Uterus (tissue), 4 donors: ENCODE data around the gene MFSD2A. TPM values are rescaled to one million over a fixed set of nuclear protein-coding genes. Genes with fewer than 3 reads are reported as not detected.

Experiments used
- DNase-seq, 2 donors: peaks; one replicate each; pipeline ENCODE4 v3.0.0-alpha.2; 2019 to 2020
- H3K27ac ChIP-seq, 2 donors: fragments of 200-600 bp; sonication (generic); 1 replicate in 1 of 2; 2 replicates in 1 of 2; pipeline ENCODE4 v1.5.1; 2016 to 2018
- H3K27me3 ChIP-seq, 2 donors: fragments of 200-600 bp; sonication (generic); one replicate each; pipeline ENCODE4 v1.5.1; 2018 to 2019; ENCODE audit warnings: control low read depth in 1 of 2
- H3K36me3 ChIP-seq, 2 donors: fragments of 200-600 bp; sonication (generic); one replicate each; pipeline ENCODE4 v1.5.1; 2019; ENCODE audit warnings: control low read depth in 1 of 2
- H3K4me1 ChIP-seq, 2 donors: fragments of 200-600 bp; sonication (generic); one replicate each; pipeline ENCODE4 v1.5.1; 2018 to 2019; ENCODE audit warnings: control low read depth in 1 of 2
- H3K4me3 ChIP-seq, 2 donors: fragments of 200-600 bp; sonication (generic); 1 replicate in 1 of 2; 2 replicates in 1 of 2; pipeline ENCODE4 v1.5.1; 2018 to 2019; ENCODE audit warnings: mild to moderate bottlenecking in 1 of 2
- H3K9me3 ChIP-seq, 2 donors: fragments of 200-600 bp; sonication (generic); one replicate each; pipeline ENCODE4 v1.5.1; 2019; ENCODE audit warnings: control low read depth in 1 of 2
- POLR2A ChIP-seq, 2 donors: fragments of 450-650 bp; IDR thresholded peaks; one replicate each; pipeline ENCODE4 v1.6.1; 2016; ENCODE audit warnings: antibody characterized with exemption in 2 of 2, mild to moderate bottlenecking in 1 of 2, moderate library complexity in 1 of 2
- intact Hi-C: fragments of 100-400 bp; cut with DNase I; formaldehyde crosslinking; loops from one replicate; pipeline ENCODE4 v1.15.1; 2023; ENCODE audit warnings: low total_unique reads
- total RNA-seq, 4 donors: library from RNA; depleted of rRNA in 3 of 4; stranded (reverse); fragments of >200 nt in 3 of 4; gene quantifications; one replicate each; pipeline versions ENCODE4 v1.1.0 to v1.2.4, GENCODE V29; 2014 to 2023
- TF ChIP-seq, protein P1 (sequence below), 4 experiments: fragments of 200-600 bp in 2 of 4; fragments of 450-650 bp in 2 of 4; sonication (generic) in 2 of 4; IDR thresholded peaks; one replicate each; pipeline ENCODE4 v1.5.1; 2016 to 2019; ENCODE audit warnings: antibody characterized with exemption in 4 of 4, mild to moderate bottlenecking in 2 of 4, moderate library complexity in 1 of 4
- donor health status: DM: yes; HTN: yes; CAD: no.

MFSD2A gene
- total RNA-seq, 4 donors from 2014 or later = 2.0 to 16.2 (median 6.5) TPM

- Histone ChIP-seq H3K27ac (peak overlapping the region in 1 of 2 donors; percentile 71), H3K9me3 (no peaks in the 10 kb centered on the region), H3K27me3 (no peaks in the 10 kb centered on the region), H3K4me1 (peaks cover 0 to 13% of the 10 kb centered on the region in 2 donors), H3K36me3 (no peaks in the 10 kb centered on the region), H3K4me3 (peak overlapping the region in 1 of 2 donors; percentile 49)
- intact Hi-C loops = no loop called here
- TF ChIP-seq POLR2A (IDR thresholded peaks at IDR 0.05) = no peak
- TF ChIP-seq, protein P1, sequence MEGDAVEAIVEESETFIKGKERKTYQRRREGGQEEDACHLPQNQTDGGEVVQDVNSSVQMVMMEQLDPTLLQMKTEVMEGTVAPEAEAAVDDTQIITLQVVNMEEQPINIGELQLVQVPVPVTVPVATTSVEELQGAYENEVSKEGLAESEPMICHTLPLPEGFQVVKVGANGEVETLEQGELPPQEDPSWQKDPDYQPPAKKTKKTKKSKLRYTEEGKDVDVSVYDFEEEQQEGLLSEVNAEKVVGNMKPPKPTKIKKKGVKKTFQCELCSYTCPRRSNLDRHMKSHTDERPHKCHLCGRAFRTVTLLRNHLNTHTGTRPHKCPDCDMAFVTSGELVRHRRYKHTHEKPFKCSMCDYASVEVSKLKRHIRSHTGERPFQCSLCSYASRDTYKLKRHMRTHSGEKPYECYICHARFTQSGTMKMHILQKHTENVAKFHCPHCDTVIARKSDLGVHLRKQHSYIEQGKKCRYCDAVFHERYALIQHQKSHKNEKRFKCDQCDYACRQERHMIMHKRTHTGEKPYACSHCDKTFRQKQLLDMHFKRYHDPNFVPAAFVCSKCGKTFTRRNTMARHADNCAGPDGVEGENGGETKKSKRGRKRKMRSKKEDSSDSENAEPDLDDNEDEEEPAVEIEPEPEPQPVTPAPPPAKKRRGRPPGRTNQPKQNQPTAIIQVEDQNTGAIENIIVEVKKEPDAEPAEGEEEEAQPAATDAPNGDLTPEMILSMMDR (IDR thresholded peaks at IDR 0.05) = no peak
- DNase-seq = no peak
These were observed 548 bp upstream of the MFSD2A start for GRCh38 chr1:39954324-39954869.

GRCh38 chr1:39955547-39956539 lies 898 bp downstream of the MFSD2A start:
- Histone ChIP-seq H3K9me3 (no peaks in the 10 kb centered on the region), H3K36me3 (no peaks in the 10 kb centered on the region), H3K27me3 (no peaks in the 10 kb centered on the region), H3K4me3 (peak overlapping the region; percentile 29 to 49), H3K27ac (peak overlapping the region in 1 of 2 donors; percentile 71), H3K4me1 (peaks cover 0 to 13% of the 10 kb centered on the region in 2 donors)
- no peak for DNase-seq
- TF ChIP-seq, protein P1 (IDR thresholded peaks at IDR 0.05) = no peak
- TF ChIP-seq POLR2A (IDR thresholded peaks at IDR 0.05) = no peak
- intact Hi-C loops = no loop called here

- H3K36me3 ChIP-seq = no peaks in the 10 kb centered on the region
- H3K27ac ChIP-seq = no peak overlapping the region
- no peak for TF ChIP-seq POLR2A (IDR thresholded peaks at IDR 0.05)
- TF ChIP-seq, protein P1 (IDR thresholded peaks at IDR 0.05) = no peak
- intact Hi-C loops = no loop called here
- no peak for DNase-seq
- H3K9me3 ChIP-seq = no peaks in the 10 kb centered on the region
- no peaks in the 10 kb centered on the region for H3K27me3 ChIP-seq
- H3K4me1 ChIP-seq = peaks cover 0 to 13% of the 10 kb centered on the region in 2 donors
- H3K4me3 ChIP-seq = no peak overlapping the region
These were observed 2.5 kb downstream of the MFSD2A start for GRCh38 chr1:39957299-39958015.

DNA sequence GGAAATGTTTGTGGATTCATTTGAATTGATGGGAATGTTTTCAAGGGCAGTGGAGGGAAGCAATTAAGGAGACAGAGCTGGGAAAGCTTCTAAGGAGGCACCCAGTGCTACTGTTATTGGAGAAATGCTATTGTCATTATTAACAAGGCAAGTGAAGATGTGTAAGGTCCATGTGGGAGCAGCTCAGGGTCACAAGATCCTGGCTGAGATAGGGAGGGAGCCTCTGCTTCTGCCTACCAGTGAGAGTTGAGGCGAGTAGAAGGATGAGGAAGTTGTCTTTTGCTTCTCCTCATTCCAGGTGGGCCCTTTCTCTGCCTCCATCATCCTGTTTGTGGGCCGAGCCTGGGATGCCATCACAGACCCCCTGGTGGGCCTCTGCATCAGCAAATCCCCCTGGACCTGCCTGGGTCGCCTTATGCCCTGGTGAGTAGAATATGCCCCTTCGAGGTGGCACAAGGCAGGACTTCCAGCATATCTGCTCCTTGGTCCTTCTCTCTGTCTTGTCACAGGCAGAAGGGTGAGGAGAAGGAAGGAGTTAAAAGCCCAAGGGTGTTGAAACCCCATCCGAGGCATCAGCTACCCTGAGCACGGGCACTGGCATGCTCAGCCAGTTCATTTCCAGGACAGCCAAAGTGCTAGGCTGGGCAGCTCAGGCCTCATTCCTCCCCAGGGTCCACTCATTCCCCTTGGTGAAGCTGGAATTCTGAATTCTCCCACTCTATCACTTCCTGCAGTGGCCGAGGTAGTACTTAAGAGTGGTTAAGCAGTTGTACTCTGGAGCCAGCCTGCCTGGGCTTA lies 3.7 kb downstream of the MFSD2A start:
- Histone ChIP-seq H3K27ac (no peak overlapping the region), H3K4me3 (no peak overlapping the region)
- TF ChIP-seq POLR2A (IDR thresholded peaks at IDR 0.05) = no peak
- TF ChIP-seq, protein P1 (IDR thresholded peaks at IDR 0.05) = no peak

More for the DNA sequence above, 3.7 kb downstream of the MFSD2A start:
- DNase-seq = no peak
- Histone ChIP-seq H3K36me3 (no peaks in the 10 kb centered on the region), H3K4me1 (peaks cover 0 to 13% of the 10 kb centered on the region in 2 donors), H3K27me3 (no peaks in the 10 kb centered on the region), H3K9me3 (no peaks in the 10 kb centered on the region)
- intact Hi-C loops = no loop called here
